Glutamatergic neuron (in vitro differentiated cells): Measurements from ENCODE around the gene KCNT1. TPM values are rescaled to one million over a fixed set of nuclear protein-coding genes. Genes with fewer than 3 reads are reported as not detected.

Experiments used
- DNase-seq: peaks from one replicate; pipeline ENCODE4 v3.0.0; 2022
- H3K27ac Mint-ChIP-seq: one replicate; pipeline ENCODE4 v1.8.0; 2020; ENCODE audit warnings: mild to moderate bottlenecking, mixed read lengths, inconsistent platforms; ENCODE audit not compliant: unreplicated experiment
- H3K27me3 Mint-ChIP-seq: one replicate; pipeline ENCODE4 v1.8.0; 2020; ENCODE audit warnings: mild to moderate bottlenecking, moderate library complexity, mixed read lengths, inconsistent platforms; ENCODE audit not compliant: unreplicated experiment
- H3K36me3 Mint-ChIP-seq: one replicate; pipeline ENCODE4 v1.8.0; 2020; ENCODE audit warnings: mild to moderate bottlenecking, mixed read lengths, inconsistent platforms; ENCODE audit not compliant: unreplicated experiment
- H3K4me1 Mint-ChIP-seq: one replicate; pipeline ENCODE4 v1.8.0; 2020; ENCODE audit warnings: mild to moderate bottlenecking, low read depth, mixed read lengths, inconsistent platforms; ENCODE audit not compliant: unreplicated experiment
- H3K4me3 Mint-ChIP-seq: one replicate; pipeline ENCODE4 v1.8.0; 2020; ENCODE audit warnings: mild to moderate bottlenecking, mixed read lengths, inconsistent platforms; ENCODE audit not compliant: unreplicated experiment
- H3K9me3 Mint-ChIP-seq: one replicate; pipeline ENCODE4 v1.8.0; 2020; ENCODE audit warnings: mild to moderate bottlenecking, moderate library complexity, mixed read lengths, inconsistent platforms; ENCODE audit not compliant: unreplicated experiment
- CTCF ChIP-seq: fragments of 200-600 bp; sonication (generic); IDR thresholded peaks from one replicate; pipeline ENCODE4 v1.5.0; 2021; ENCODE audit not compliant: partially characterized antibody, unreplicated experiment
- total RNA-seq: library from RNA; stranded (reverse); fragmentation: NEBNext Ultra II Directional; extraction: Animal tissue kit (Norgen Biotek cat#: 25700); gene quantifications from one replicate; pipeline ENCODE4 v1.2.1, GENCODE V29; 2021; ENCODE audit not compliant: unreplicated experiment

The KCNT1 gene
- total RNA-seq, 1 donor from 2014 or later: 0.76 TPM

- Mint-ChIP-seq H3K4me3 (no peak overlapping the region), H3K9me3 (peaks cover 4% of the 10 kb centered on the region), H3K36me3 (no peaks in the 10 kb centered on the region), H3K27me3 (peaks cover 2% of the 10 kb centered on the region), H3K27ac (no peak overlapping the region), H3K4me1 (peaks cover 3% of the 10 kb centered on the region)
- no peak for DNase-seq
- TF ChIP-seq CTCF: no peak
Measured at GRCh38 chr9:135792268-135793128, 90.5 kb downstream of the KCNT1 start.

GRCh38 chr9:135793221-135794056 is 91.5 kb downstream of the KCNT1 start:
- no peak for DNase-seq

GRCh38 chr9:135794057-135794335 is 92.0 kb downstream of the KCNT1 start:
- Mint-ChIP-seq H3K9me3 (peaks cover 8% of the 10 kb centered on the region), H3K4me3 (no peak overlapping the region), H3K4me1 (peaks cover 9% of the 10 kb centered on the region), H3K27me3 (peaks cover 2% of the 10 kb centered on the region), H3K27ac (no peak overlapping the region), H3K36me3 (no peaks in the 10 kb centered on the region)
- DNase-seq: no peak
- TF ChIP-seq CTCF: no peak

More at GRCh38 chr9:135793221-135794056, 91.5 kb downstream of the KCNT1 start:
- Mint-ChIP-seq H3K4me3 (no peak overlapping the region), H3K4me1 (peaks cover 5% of the 10 kb centered on the region), H3K9me3 (peaks cover 5% of the 10 kb centered on the region), H3K36me3 (no peaks in the 10 kb centered on the region), H3K27me3 (peaks cover 2% of the 10 kb centered on the region), H3K27ac (no peak overlapping the region)
- no peak for TF ChIP-seq CTCF

- Mint-ChIP-seq H3K9me3 (peaks cover 8% of the 10 kb centered on the region), H3K4me1 (peaks cover 9% of the 10 kb centered on the region), H3K36me3 (no peaks in the 10 kb centered on the region), H3K4me3 (no peak overlapping the region), H3K27ac (no peak overlapping the region), H3K27me3 (peaks cover 2% of the 10 kb centered on the region)
- no peak for DNase-seq
- TF ChIP-seq CTCF: no peak
Measured at GRCh38 chr9:135794361-135794885, 92.4 kb downstream of the KCNT1 start.
